ENCODE results near the gene TAF6L. TPM values are rescaled to one million over a fixed set of nuclear protein-coding genes. Genes with fewer than 3 reads are reported as not detected.
A peak's percentile ranks its signal among the peaks of the same experiment; 100 is the strongest.
"Not testable (repeated sequence)": the region's sequence is repeated elsewhere in the genome, so short reads cannot be mapped to it uniquely, and the experiment has no call there.

TAF6L gene
- total RNA-seq, 1 donor: 7.3 TPM

GRCh38 chr11:62749931-62750330 is 21.3 kb upstream of the TAF6L start:
- not testable (repeated sequence) for H3K9me3 ChIP-seq (ENCODE audit: low read depth, low read length); H3K4me3 ChIP-seq (ENCODE audit: low read length); H3K27me3 ChIP-seq (ENCODE audit: insufficient read depth, low read length)
- peaks cover 23% of the 10 kb centered on the region for H3K4me1 ChIP-seq (ENCODE audit: insufficient read depth, low read length)

GRCh38 chr11:62752177-62752785 is 18.9 kb upstream of the TAF6L start:
- no peak overlapping the region for H3K4me3 ChIP-seq (ENCODE audit: low read length)
- H3K27me3 ChIP-seq (ENCODE audit: insufficient read depth, low read length): no peaks in the 10 kb centered on the region
- no peaks in the 10 kb centered on the region for H3K9me3 ChIP-seq (ENCODE audit: low read depth, low read length)
- H3K4me1 ChIP-seq (ENCODE audit: insufficient read depth, low read length): peaks cover 23% of the 10 kb centered on the region

- H3K4me1 ChIP-seq (ENCODE audit: insufficient read depth, low read length): peaks cover 23% of the 10 kb centered on the region
- H3K27me3 ChIP-seq (ENCODE audit: insufficient read depth, low read length): no peaks in the 10 kb centered on the region
- H3K9me3 ChIP-seq (ENCODE audit: low read depth, low read length): no peaks in the 10 kb centered on the region
- peak overlapping the region; percentile 82 for H3K4me3 ChIP-seq (ENCODE audit: low read length)
These were observed 18.0 kb upstream of the TAF6L start for GRCh38 chr11:62752994-62753735.

GRCh38 chr11:62753736-62754603 is 17.2 kb upstream of the TAF6L start, which contains the start of gene ZBTB3:
ZBTB3 (minus strand) TSS chr11:62754160; CDS start chr11:62753664, 496 bp downstream.
- Histone ChIP-seq H3K27me3 (ENCODE audit: insufficient read depth, low read length) (no peaks in the 10 kb centered on the region), H3K9me3 (ENCODE audit: low read depth, low read length) (no peaks in the 10 kb centered on the region), H3K4me3 (ENCODE audit: low read length) (peak within 1 kb of the TSS; percentile 82), H3K4me1 (ENCODE audit: insufficient read depth, low read length) (peaks cover 23% of the 10 kb centered on the region)

GRCh38 chr11:62755086-62755615 is 16.0 kb upstream of the TAF6L start:
- H3K27me3 ChIP-seq (ENCODE audit: insufficient read depth, low read length): no peaks in the 10 kb centered on the region
- H3K4me1 ChIP-seq (ENCODE audit: insufficient read depth, low read length): peaks cover 23% of the 10 kb centered on the region
- no peaks in the 10 kb centered on the region for H3K9me3 ChIP-seq (ENCODE audit: low read depth, low read length)
- H3K4me3 ChIP-seq (ENCODE audit: low read length): no peak overlapping the region

DNA sequence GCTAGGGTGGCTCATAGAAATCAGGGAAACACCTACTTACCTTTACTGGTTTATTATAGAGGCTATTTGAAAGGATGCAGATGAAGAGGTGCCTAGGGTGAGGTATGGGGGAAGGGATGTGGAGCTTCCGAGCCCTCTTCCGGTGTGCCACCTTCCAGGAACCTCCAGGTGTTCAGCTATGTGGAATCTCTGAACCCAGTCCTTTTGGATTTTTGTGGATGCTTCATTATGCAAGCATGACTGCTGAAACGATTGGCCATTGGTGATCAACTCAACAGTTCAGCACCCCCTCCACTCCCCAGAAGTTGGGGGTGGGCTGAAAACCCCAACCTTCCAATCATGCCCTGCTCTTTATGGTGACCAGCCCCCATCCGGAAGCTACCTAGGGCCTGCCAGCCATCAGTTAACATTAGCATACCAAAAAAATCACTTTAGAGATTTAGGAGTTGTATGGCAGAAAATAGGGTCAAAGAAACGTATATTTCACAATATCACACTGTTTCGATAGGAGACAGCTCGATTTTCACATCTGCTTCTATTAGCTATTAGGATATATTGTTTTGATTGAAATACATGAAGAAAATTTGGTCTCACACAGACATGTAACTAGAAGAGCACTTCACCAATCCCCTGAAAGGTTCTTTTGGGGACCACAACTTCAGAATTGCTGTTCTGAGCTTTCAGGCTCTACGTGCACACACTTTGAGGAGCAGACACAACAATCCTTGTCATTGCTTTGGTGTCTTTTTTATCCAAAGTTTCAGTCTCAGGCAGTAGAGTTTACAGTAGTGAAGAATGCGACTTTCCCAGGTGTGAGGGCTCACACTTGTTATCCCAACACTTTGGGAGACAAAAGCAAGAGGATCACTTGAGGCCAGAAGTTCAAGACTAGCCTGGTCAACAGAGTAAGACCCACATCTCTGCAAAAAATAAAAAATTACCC is 13.1 kb upstream of the TAF6L start:
- no peaks in the 10 kb centered on the region for H3K9me3 ChIP-seq (ENCODE audit: low read depth, low read length)
- peaks cover 23% of the 10 kb centered on the region for H3K4me1 ChIP-seq (ENCODE audit: insufficient read depth, low read length)
- no peak overlapping the region for H3K4me3 ChIP-seq (ENCODE audit: low read length)
- no peaks in the 10 kb centered on the region for H3K27me3 ChIP-seq (ENCODE audit: insufficient read depth, low read length)

DNA sequence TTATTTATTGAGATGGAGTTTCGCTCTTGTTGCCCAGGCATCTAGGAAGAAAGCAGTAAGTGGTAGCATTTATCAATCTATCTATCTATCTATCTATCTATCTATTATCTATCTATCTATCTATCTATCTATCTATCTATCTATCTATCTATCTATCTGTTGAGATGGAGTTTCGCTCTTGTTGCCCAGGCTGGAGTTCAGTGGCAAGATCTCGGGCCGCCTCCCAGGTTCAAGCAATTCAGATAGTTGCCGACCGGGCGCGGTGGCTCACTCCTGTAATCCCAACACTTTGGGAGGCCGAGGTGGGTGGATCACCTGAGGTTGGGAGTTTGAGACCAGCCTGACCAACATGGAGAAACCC is 10.3 kb upstream of the TAF6L start:
- not testable (repeated sequence) for H3K9me3 ChIP-seq (ENCODE audit: low read depth, low read length); H3K4me3 ChIP-seq (ENCODE audit: low read length); H3K27me3 ChIP-seq (ENCODE audit: insufficient read depth, low read length)
- H3K4me1 ChIP-seq (ENCODE audit: insufficient read depth, low read length): peaks cover 22% of the 10 kb centered on the region

DNA sequence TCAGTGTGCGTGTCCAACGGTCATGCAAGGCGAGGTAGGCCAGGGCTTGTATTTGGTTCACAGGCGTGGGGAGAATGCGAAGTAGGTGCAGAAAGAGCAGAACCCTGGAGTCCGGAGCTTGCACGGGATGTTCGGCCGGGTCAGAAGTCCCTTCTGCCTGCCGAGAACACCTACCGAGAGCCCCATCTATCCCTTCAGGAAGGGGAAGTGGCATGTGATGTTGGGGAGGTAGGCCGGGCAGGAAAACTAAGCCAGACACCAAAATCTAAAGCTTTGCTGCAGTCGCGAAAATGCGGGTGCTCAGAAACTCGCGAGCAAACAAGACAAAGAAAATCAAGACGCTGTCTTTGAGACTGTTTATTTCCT is 435 bp upstream of the TAF6L start:
- Histone ChIP-seq H3K4me3 (ENCODE audit: low read length) (peak overlapping the region; percentile 66), H3K27me3 (ENCODE audit: insufficient read depth, low read length) (no peaks in the 10 kb centered on the region), H3K9me3 (ENCODE audit: low read depth, low read length) (no peaks in the 10 kb centered on the region), H3K4me1 (ENCODE audit: insufficient read depth, low read length) (peaks cover 32% of the 10 kb centered on the region)

DNA sequence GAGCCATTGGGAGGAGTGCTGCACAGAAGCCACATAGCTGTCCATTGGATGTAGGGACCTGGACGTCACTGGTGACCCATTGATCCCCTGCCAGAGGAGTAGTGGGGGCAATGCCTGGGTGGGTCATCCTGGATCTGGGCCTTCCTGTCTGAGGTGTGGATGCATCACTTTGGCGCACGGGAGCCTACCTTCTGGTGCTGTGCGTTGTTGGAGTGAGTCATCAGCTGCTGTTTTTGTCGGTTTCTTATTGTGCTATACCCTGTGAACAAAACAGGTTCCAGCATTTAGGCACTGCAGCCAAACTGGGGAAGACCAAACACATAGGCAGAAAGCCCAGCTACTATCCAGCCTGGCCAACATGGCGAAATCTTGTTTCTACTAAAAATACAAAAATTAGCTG is 3.2 kb downstream of the TAF6L start:
- H3K4me1 ChIP-seq (ENCODE audit: insufficient read depth, low read length): peaks cover 32% of the 10 kb centered on the region
- no peaks in the 10 kb centered on the region for H3K9me3 ChIP-seq (ENCODE audit: low read depth, low read length)
- H3K4me3 ChIP-seq (ENCODE audit: low read length): no peak overlapping the region
- no peaks in the 10 kb centered on the region for H3K27me3 ChIP-seq (ENCODE audit: insufficient read depth, low read length)

- Histone ChIP-seq H3K27me3 (ENCODE audit: insufficient read depth, low read length) (no peaks in the 10 kb centered on the region), H3K4me1 (ENCODE audit: insufficient read depth, low read length) (peaks cover 22% of the 10 kb centered on the region), H3K9me3 (ENCODE audit: low read depth, low read length) (no peaks in the 10 kb centered on the region), H3K4me3 (ENCODE audit: low read length) (no peak overlapping the region)
These were observed 4.5 kb downstream of the TAF6L start for GRCh38 chr11:62775646-62776045.

- Histone ChIP-seq H3K4me3 (ENCODE audit: low read length) (no peak overlapping the region), H3K4me1 (ENCODE audit: insufficient read depth, low read length) (peaks cover 9% of the 10 kb centered on the region), H3K9me3 (ENCODE audit: low read depth, low read length) (no peaks in the 10 kb centered on the region), H3K27me3 (ENCODE audit: insufficient read depth, low read length) (no peaks in the 10 kb centered on the region)
These were observed 6.2 kb downstream of the TAF6L start for GRCh38 chr11:62777389-62777788.

DNA sequence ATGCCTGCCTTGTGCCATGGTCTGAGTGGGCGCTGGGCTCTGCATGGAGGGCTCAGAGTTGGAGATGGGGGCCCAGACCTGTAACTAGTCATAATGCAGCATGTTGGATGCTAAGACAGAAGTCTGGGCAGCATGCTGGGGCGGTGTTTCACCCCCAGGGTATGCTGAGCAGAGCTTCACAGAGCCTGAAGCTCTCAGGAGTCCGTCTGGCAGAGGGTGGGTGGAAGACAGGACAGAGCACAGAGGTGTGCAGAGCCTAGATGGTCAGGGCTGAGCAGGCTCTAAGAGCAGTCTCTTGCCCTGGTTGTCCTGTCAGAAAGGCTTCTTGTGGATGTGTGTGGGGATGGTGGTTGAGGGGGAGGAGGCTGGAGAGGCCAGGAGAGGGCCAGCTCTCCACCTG is 7.2 kb downstream of the TAF6L start:
- no peak overlapping the region for H3K4me3 ChIP-seq (ENCODE audit: low read length)
- H3K4me1 ChIP-seq (ENCODE audit: insufficient read depth, low read length): peaks cover 8% of the 10 kb centered on the region
- H3K27me3 ChIP-seq (ENCODE audit: insufficient read depth, low read length): no peaks in the 10 kb centered on the region
- no peaks in the 10 kb centered on the region for H3K9me3 ChIP-seq (ENCODE audit: low read depth, low read length)

- Histone ChIP-seq H3K9me3 (ENCODE audit: low read depth, low read length) (no peaks in the 10 kb centered on the region), H3K4me3 (ENCODE audit: low read length) (no peak overlapping the region), H3K27me3 (ENCODE audit: insufficient read depth, low read length) (no peaks in the 10 kb centered on the region), H3K4me1 (ENCODE audit: insufficient read depth, low read length) (peaks cover 12% of the 10 kb centered on the region)
These were observed 11.6 kb downstream of the TAF6L start for GRCh38 chr11:62782753-62783152.

DNA sequence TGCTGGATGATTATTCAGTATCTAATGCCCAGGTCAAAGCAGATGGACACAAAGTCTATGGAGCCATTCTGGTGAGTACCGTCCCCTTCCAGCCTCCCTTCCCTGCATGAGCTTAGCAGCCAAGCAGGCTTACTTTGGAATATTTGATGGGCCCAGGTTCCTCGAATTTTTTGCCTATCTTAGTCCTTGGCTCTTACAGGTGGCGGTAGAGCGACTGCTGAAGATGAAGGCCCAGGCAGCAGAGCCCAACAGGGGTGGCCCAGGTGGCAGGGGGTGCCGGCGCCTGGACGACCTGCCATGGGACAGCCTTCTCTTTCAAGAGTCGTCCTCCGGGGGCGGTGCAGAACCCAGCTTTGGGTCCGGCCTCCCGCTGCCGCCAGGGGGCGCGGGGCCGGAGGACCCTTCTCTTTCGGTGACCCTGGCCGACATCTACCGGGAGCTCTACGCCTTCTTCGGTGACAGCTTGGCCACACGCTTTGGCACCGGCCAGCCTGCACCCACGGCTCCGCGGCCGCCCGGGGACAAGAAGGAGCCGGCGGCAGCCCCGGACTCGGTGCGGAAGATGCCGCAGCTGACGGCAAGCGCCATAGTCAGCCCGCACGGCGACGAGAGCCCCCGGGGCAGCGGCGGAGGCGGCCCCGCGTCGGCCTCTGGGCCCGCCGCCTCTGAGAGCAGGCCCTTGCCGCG is 15.3 kb downstream of the TAF6L start:
- Histone ChIP-seq H3K27me3 (ENCODE audit: insufficient read depth, low read length) (no peaks in the 10 kb centered on the region), H3K4me3 (ENCODE audit: low read length) (peak overlapping the region; percentile 65), H3K4me1 (ENCODE audit: insufficient read depth, low read length) (peaks cover 48% of the 10 kb centered on the region)

More for the DNA sequence above, 15.3 kb downstream of the TAF6L start:
- H3K9me3 ChIP-seq (ENCODE audit: low read depth, low read length): no peaks in the 10 kb centered on the region
